ENCODE measurements around the gene AKIRIN1. TPM values are rescaled to one million over a fixed set of nuclear protein-coding genes. Genes with fewer than 3 reads are reported as not detected.

AKIRIN1 gene
- total and polyA plus RNA-seq, 8 donors = 7.5 to 21.8 (median 12.1) TPM

DNA sequence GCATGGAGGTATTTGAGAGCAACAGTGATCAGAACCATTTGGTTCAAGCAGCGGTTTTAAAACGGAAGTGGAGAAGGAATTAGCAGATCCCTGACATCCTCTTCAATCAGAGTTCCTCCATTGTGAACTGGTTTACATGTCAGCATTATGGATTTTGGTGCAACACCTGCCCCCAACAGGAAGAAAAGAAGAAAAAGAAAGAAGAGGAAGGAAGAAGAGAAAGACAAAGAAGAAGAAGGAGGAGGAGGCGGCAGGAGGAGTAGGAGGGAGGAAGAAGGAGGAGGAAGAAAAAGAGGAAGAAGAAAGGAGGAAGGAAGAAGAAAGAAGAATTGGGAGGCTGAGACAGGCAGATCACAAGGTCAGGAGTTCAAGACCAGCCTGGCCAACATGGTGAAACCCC lies 52.4 kb downstream of the AKIRIN1 start:
- Histone ChIP-seq H3K4me3 (no peak overlapping the region), H3K27ac (no peak overlapping the region), H3K36me3 (peaks cover 0 to 8% (median 0%) of the 10 kb centered on the region in 3 donors), H3K4me1 (no peaks in the 10 kb centered on the region), H3K27me3 (no peaks in the 10 kb centered on the region), H3K9me3 (no peaks in the 10 kb centered on the region)
- FAIRE-seq = no peak
- 89 to 96% methylated on average over 3 of the region's 3 CpGs for WGBS, 2 donors
- peak in 1 of 6 donors; percentile 20 for DNase-seq
- intact Hi-C loops (cut with DNase I) = no loop called here
- TF ChIP-seq, protein P1, sequence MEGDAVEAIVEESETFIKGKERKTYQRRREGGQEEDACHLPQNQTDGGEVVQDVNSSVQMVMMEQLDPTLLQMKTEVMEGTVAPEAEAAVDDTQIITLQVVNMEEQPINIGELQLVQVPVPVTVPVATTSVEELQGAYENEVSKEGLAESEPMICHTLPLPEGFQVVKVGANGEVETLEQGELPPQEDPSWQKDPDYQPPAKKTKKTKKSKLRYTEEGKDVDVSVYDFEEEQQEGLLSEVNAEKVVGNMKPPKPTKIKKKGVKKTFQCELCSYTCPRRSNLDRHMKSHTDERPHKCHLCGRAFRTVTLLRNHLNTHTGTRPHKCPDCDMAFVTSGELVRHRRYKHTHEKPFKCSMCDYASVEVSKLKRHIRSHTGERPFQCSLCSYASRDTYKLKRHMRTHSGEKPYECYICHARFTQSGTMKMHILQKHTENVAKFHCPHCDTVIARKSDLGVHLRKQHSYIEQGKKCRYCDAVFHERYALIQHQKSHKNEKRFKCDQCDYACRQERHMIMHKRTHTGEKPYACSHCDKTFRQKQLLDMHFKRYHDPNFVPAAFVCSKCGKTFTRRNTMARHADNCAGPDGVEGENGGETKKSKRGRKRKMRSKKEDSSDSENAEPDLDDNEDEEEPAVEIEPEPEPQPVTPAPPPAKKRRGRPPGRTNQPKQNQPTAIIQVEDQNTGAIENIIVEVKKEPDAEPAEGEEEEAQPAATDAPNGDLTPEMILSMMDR (IDR thresholded peaks at IDR 0.05) = no peak
- no peak for ATAC-seq

DNA sequence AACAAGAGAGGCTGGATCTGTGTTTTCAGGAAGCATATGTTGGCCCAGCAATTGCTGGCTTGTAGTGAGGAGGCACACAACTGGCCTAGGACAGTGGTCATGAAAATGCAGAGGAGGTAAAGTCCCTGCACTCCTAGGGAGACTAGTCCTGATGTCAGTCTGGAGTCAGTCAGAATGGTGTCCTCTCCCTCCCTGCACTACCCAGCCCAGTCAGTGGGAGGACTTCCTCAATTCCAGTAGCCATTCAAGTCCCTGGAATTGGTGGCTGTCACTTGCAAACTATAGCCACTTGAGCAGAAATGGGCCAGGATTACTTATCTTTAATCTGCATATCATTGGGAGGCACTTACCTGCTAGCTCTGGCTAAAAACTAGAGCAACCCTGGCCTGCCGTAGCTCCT lies 53.7 kb downstream of the AKIRIN1 start:
- Histone ChIP-seq H3K9me3 (no peaks in the 10 kb centered on the region), H3K4me1 (no peaks in the 10 kb centered on the region), H3K27ac (no peak overlapping the region), H3K27me3 (no peaks in the 10 kb centered on the region), H3K4me3 (no peak overlapping the region), H3K36me3 (peaks cover 0 to 8% (median 0%) of the 10 kb centered on the region in 3 donors)
- FAIRE-seq = no peak
- TF ChIP-seq, protein P1 (IDR thresholded peaks at IDR 0.05) = no peak
- WGBS, 2 donors = 78 to 89% methylated on average over 1 of the region's 1 CpG
- intact Hi-C loops (cut with DNase I) = no loop called here
- DNase-seq = peak in 1 of 6 donors; percentile 4
- ATAC-seq = no peak

- Histone ChIP-seq H3K27me3 (no peaks in the 10 kb centered on the region), H3K27ac (no peak overlapping the region), H3K36me3 (peaks cover 0 to 8% (median 0%) of the 10 kb centered on the region in 3 donors), H3K4me3 (no peak overlapping the region), H3K4me1 (no peaks in the 10 kb centered on the region), H3K9me3 (no peaks in the 10 kb centered on the region)
- DNase-seq = no peak
- no peak for FAIRE-seq
- intact Hi-C loops (cut with DNase I) = no loop called here
- WGBS, 2 donors = 78 to 82% methylated on average over 8 of the region's 8 CpGs
- no peak for ATAC-seq
- TF ChIP-seq, protein P1 (IDR thresholded peaks at IDR 0.05) = no peak
Measured at GRCh38 chr1:39045231-39045630, 54.2 kb downstream of the AKIRIN1 start.

GRCh38 chr1:39046613-39047210 lies 55.6 kb downstream of the AKIRIN1 start:
- Histone ChIP-seq H3K4me1 (no peaks in the 10 kb centered on the region), H3K27me3 (no peaks in the 10 kb centered on the region), H3K9me3 (no peaks in the 10 kb centered on the region), H3K36me3 (peaks cover 0 to 3% (median 0%) of the 10 kb centered on the region in 3 donors), H3K27ac (no peak overlapping the region), H3K4me3 (no peak overlapping the region)
- ATAC-seq (no peak), FAIRE-seq (no peak), DNase-seq (peak in 1 of 6 donors; percentile 3)
- WGBS, 2 donors = 75 to 77% methylated on average over 6 of the region's 6 CpGs
- TF ChIP-seq, protein P1 (IDR thresholded peaks at IDR 0.05) = no peak
- intact Hi-C loops (cut with DNase I) = no loop called here

Data from pancreas (tissue), 10 donors.